DOHH2 (cell line): ENCODE measurements around the gene JADE3.

ENCODE experiments used
- H3F3A ChIP-seq: fragments of 200-600 bp; sonication (generic), shearing (Covaris generic); 2 replicates; pipeline ENCODE4 v1.6.0; 2016; ENCODE audit warnings: antibody characterized with exemption, mild to moderate bottlenecking; ENCODE audit not compliant: control insufficient read depth, insufficient read depth
- H3K27ac ChIP-seq: fragments of 200-600 bp; sonication (generic); 2 replicates; pipeline ENCODE4 v1.5.1; 2014; ENCODE audit warnings: low read depth, mild to moderate bottlenecking, low read length, moderate library complexity
- H3K27me3 ChIP-seq: fragments of 200-600 bp; sonication (generic); 2 replicates; pipeline ENCODE4 v1.6.1; 2014; ENCODE audit warnings: mild to moderate bottlenecking, low read length, mixed read lengths; ENCODE audit not compliant: control insufficient read depth
- H3K36me3 ChIP-seq: fragments of 200-600 bp; sonication (generic); 2 replicates; pipeline ENCODE4 v1.6.1; 2014; ENCODE audit warnings: mild to moderate bottlenecking, low read length, moderate library complexity, mixed read lengths; ENCODE audit not compliant: control insufficient read depth
- H3K4me1 ChIP-seq: fragments of 200-600 bp; sonication (generic); 2 replicates; pipeline ENCODE4 v1.6.1; 2014; ENCODE audit warnings: mild to moderate bottlenecking, low read length, mixed read lengths; ENCODE audit not compliant: control insufficient read depth
- H3K4me2 ChIP-seq: fragments of 200-600 bp; sonication (generic); 2 replicates; pipeline ENCODE4 v1.6.0; 2014; ENCODE audit warnings: mild to moderate bottlenecking, low read length, moderate library complexity
- H3K4me3 ChIP-seq: fragments of 200-600 bp; sonication (generic); 2 replicates; pipeline ENCODE4 v1.5.1; 2014; ENCODE audit warnings: mild to moderate bottlenecking, low read length, mixed read lengths
- H3K79me2 ChIP-seq: fragments of 200-600 bp; sonication (generic); 2 replicates; pipeline ENCODE4 v1.6.1; 2014; ENCODE audit warnings: mild to moderate bottlenecking, low read length, mixed read lengths; ENCODE audit not compliant: control insufficient read depth
- H3K9me2 ChIP-seq: fragments of 200-600 bp; sonication (generic); replicated peaks from 2 replicates; pipeline ENCODE4 v1.6.1; 2014; ENCODE audit warnings: mild to moderate bottlenecking, low read length, mixed read lengths; ENCODE audit not compliant: control insufficient read depth
- H3K9me3 ChIP-seq: fragments of 200-600 bp; sonication (generic); 2 replicates; pipeline ENCODE4 v1.6.1; 2014; ENCODE audit warnings: antibody characterized with exemption, low read length, mixed read lengths; ENCODE audit not compliant: control insufficient read depth, insufficient read depth
- H4K20me1 ChIP-seq: fragments of 200-600 bp; sonication (generic); 2 replicates; pipeline ENCODE4 v1.6.0; 2014; ENCODE audit warnings: low read depth, mild to moderate bottlenecking, antibody characterized with exemption, low read length, moderate library complexity; ENCODE audit not compliant: control insufficient read depth, insufficient read depth
- EZH2phosphoT487 ChIP-seq: fragments of 200-600 bp; sonication (generic); IDR thresholded peaks from 2 replicates; pipeline ENCODE4 v1.6.1; 2017; ENCODE audit warnings: borderline replicate concordance, mild to moderate bottlenecking, antibody characterized with exemption, low read length, moderate library complexity, mixed read lengths
- TF ChIP-seq, protein P1 (sequence below): fragments of 200-600 bp; sonication (generic); IDR thresholded peaks from one replicate; pipeline ENCODE4 v1.5.1; 2014; ENCODE audit warnings: antibody characterized with exemption, mild to moderate bottlenecking, low read depth, low read length; ENCODE audit not compliant: poor library complexity, severe bottlenecking

JADE3 gene

DNA sequence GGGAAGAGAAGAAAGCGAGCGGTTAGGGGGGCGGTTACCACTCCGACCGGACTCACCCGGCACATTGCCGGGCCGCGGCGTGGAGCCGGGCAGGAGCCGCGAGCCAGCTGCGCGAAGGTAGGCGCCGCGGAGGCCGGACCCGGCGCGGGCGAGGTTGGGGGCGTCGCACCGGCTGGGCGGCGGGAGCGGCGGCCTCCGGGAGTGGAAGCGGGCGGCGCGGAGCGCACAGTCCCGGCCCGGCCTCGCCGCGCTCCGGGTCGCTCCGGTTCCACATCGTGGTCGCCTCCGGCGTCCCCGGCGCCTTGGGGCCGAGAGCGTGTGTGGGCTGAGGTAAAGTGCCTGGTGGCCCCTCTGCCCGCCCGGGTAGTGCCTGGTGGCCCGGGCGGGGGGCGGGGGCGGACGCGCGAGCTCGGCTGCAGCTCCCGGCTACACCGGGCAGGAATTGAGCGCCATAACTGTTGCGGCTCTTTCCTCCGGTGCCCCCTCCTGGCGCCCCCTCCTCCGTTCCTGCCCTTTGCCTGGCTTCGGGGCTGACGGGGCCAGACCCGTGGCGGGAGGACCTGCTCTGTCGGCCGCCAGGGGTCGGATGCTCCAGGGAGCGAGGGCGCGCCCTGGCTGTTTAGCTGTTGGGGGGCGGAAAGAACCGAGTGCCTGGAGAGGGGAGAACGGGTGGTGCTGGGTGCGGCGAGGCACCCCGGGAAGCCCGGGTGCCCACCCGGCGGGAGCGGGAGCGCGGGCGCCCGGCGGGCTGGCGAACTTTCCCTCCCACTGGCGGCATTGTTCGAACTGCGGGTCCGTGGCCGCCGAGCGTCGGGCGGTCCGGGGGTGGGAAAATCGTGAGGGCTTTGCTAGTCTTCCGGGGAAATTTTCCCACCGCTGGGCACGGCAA lies 626 bp downstream of the JADE3 start:
- Histone ChIP-seq H3F3A (no peaks in the 10 kb centered on the region), H3K27me3 (peaks cover 30% of the 10 kb centered on the region), H3K4me1 (peaks cover 8% of the 10 kb centered on the region), H3K27ac (no peak overlapping the region), H3K36me3 (no peaks in the 10 kb centered on the region), H3K79me2 (peaks cover 24% of the 10 kb centered on the region), H3K4me2 (peak overlapping the region; percentile 86), H3K9me2 (no peaks in the 10 kb centered on the region), H4K20me1 (no peaks in the 10 kb centered on the region), H3K9me3 (no peaks in the 10 kb centered on the region), H3K4me3 (peak overlapping the region; percentile 75)
- TF ChIP-seq EZH2phosphoT487 = no peak
- TF ChIP-seq, protein P1, sequence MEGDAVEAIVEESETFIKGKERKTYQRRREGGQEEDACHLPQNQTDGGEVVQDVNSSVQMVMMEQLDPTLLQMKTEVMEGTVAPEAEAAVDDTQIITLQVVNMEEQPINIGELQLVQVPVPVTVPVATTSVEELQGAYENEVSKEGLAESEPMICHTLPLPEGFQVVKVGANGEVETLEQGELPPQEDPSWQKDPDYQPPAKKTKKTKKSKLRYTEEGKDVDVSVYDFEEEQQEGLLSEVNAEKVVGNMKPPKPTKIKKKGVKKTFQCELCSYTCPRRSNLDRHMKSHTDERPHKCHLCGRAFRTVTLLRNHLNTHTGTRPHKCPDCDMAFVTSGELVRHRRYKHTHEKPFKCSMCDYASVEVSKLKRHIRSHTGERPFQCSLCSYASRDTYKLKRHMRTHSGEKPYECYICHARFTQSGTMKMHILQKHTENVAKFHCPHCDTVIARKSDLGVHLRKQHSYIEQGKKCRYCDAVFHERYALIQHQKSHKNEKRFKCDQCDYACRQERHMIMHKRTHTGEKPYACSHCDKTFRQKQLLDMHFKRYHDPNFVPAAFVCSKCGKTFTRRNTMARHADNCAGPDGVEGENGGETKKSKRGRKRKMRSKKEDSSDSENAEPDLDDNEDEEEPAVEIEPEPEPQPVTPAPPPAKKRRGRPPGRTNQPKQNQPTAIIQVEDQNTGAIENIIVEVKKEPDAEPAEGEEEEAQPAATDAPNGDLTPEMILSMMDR = peak; percentile 49

DNA sequence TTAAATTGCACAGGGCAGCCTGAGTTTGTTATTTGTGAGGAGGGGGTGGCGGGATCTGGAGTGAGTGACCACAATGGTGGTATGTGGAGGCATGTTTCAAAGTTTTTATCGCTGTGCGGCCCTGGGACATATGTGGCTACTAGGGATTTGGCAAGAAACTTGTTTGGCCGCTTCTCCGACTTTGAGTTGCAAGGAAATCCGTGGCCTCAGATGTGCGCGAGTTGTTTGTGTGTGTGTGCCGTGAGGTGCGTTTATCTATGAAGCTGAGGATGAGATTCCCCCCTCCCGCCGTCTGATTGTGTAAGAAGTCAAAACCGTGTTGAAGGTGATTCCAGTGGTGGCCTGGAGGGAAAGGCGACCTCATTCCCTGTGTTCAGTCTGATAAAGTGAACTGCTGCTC lies 1.4 kb downstream of the JADE3 start:
- Histone ChIP-seq H3K9me3 (no peaks in the 10 kb centered on the region), H3K9me2 (no peaks in the 10 kb centered on the region), H3K4me1 (peaks cover 8% of the 10 kb centered on the region), H3K27ac (no peak overlapping the region), H4K20me1 (no peaks in the 10 kb centered on the region), H3K36me3 (no peaks in the 10 kb centered on the region), H3F3A (no peaks in the 10 kb centered on the region), H3K4me3 (peak overlapping the region; percentile 75), H3K27me3 (peaks cover 28% of the 10 kb centered on the region), H3K79me2 (peaks cover 27% of the 10 kb centered on the region), H3K4me2 (peak overlapping the region; percentile 86)
- no peak for TF ChIP-seq EZH2phosphoT487
- TF ChIP-seq, protein P1 = no peak

DNA sequence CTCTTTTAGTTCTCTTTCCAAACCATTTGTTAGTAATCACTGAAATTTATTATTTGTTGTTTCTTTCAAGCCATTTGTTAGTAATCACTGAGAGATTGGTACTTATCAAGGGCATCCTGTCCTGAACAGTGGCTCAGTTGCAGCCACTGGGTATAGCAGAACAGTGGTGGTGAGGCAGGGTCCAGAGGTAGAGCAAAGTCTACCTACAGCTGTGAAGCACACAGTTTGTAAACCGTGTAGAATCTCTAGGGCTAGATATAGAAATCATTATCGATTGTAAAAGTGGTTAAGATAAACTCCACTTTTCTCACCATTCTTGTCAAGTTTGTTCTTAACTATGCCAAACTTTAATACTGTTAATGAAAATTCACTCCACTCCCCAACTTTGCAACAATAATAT lies 4.1 kb downstream of the JADE3 start:
- peaks cover 8% of the 10 kb centered on the region for H3K4me1 ChIP-seq
- no peaks in the 10 kb centered on the region for H3K9me2 ChIP-seq
- H3K27ac ChIP-seq = no peak overlapping the region
- H3K27me3 ChIP-seq = peaks cover 21% of the 10 kb centered on the region
- peaks cover 3% of the 10 kb centered on the region; the same call in 1 of the 2 replicates for H3K9me3 ChIP-seq
- TF ChIP-seq, protein P1 = no peak
- TF ChIP-seq EZH2phosphoT487 = no peak
- no peaks in the 10 kb centered on the region for H3F3A ChIP-seq
- H3K4me2 ChIP-seq = no peak overlapping the region
- H3K79me2 ChIP-seq = peaks cover 37% of the 10 kb centered on the region
- no peaks in the 10 kb centered on the region for H4K20me1 ChIP-seq
- H3K4me3 ChIP-seq = no peak overlapping the region
- H3K36me3 ChIP-seq = no peaks in the 10 kb centered on the region
